COLO829 (cell line): ENCODE measurements around the gene JDP2.

Source experiments
- DNase-seq: peaks from one replicate; pipeline ENCODE4 v3.0.0; 2012; ENCODE audit warnings: low spot score

Gene JDP2

DNA sequence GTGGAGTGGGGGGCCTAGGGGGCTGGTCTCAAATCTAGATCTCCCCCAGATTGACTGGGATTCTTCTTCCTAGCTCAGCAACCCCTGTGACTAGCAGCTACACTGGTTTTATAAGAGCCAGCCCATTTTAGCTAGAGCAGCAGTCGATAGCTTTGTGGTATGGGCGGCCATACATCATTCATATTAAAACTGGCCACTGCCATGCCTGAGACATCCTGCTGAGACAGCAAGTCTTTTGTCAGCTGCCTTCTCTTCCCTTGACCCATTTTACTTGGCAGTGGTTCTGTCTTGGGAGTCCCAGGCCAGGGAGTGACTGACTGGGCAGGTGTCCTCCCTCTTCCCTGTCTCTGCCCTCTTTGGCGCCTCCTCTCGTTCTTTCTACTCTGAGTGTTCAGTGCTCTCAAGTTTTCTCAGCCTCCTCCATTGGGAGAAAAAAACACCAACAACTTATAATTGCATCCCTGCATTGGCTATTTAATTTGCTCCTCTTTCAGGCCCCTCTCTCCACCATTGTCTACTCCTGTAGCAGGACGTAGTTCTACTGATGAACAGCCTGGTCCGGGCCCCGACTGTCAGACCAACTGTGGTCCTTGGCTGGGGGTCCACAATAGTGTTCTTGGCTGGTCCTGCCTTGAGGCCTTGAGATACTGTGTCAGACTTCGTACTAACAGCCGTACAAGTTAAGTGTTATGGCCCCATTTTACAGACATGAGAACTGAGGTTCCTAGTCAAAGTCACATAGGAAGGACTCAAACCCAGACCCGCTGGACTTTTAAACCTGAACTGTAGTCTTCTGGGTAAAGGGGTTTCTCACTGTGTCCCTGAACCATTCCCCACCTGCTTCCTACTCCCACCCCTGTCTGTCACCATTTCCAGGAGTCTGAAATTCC is 18.3 kb upstream of the JDP2 start:
- DNase-seq, result no peak

DNA sequence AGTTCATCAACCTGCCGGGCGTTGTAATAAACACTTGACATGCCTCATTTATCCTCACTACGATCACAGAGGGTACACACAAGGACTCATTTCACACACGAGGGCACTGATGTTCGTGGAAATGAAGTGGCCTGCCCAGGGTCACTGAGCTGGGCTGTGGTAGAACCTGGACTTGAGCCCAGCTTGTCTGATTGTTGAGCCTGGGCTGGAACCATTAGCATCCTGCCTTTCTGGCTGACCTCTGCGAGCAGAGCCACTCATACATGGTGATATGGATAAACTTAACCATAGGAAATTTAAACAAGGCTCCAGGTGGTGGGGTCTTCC is 16.6 kb upstream of the JDP2 start:
- no peak for DNase-seq

GRCh38 chr14:75413013-75413412 is 14.8 kb upstream of the JDP2 start:
- DNase-seq, result no peak

- no peak for DNase-seq
Measured at GRCh38 chr14:75417674-75418073, 10.1 kb upstream of the JDP2 start.

DNA sequence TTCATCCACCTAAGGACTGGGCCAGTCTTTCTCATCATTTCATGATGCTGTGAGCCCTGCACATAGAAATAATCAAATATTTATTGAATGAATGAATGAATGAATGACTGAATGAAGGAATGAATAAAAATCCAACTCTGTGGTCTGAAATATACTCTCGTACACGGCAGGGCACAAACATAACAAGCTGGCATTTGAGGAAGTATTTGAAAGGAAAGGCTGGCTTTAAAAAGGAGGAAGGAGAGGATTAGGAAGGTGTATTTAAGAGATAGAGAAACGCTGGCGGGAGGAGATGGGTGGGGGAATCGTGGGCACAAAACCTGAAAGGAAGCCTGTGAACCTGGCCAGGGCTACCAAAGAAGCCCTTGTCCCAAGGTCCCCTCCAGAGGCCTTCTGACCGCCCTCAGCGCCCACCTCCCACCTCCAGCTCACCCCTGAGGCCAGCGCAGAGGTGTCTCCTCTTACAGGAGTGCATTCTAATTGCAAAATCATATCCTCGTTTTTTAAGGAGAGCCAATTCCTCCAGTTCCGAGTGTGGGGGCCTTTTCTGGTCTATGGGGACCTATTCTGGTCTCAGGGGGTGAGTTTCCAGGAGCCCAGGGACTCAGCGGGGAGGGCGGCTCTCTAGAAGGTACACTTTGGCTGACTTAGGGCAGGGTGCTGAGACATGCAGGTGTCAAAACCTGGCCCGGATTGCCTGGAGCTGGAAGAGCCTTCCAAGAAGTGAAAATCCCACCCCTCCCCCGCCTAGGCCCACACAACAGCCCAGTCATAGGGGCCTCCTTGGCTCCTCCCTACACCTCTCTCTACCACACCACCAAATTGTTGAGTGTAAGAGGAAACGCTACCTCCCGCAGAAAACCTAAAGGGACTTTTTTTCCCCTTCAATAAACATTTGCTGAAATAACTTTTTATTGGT is 8.7 kb upstream of the JDP2 start:
- no peak for DNase-seq

DNA sequence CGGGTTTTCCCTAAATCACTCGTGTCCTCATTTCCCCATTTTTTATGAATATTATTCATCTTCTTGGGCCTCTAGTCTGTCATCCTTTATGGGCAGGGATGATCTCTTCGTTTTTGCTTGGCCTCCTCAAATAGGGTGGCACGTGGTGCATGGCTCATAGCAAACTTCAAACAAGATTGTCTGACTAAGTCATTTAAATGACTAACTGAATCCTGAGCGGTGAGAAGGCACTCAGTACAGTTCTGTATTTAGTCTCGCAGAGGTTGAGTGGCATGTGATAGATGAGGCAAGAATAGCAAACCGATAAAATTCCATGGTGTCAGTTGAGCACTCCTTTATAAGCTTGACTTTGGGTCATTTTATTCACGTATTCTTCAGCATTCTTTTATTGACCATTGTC is 5.7 kb upstream of the JDP2 start:
- DNase-seq, result peak; percentile 40

DNA sequence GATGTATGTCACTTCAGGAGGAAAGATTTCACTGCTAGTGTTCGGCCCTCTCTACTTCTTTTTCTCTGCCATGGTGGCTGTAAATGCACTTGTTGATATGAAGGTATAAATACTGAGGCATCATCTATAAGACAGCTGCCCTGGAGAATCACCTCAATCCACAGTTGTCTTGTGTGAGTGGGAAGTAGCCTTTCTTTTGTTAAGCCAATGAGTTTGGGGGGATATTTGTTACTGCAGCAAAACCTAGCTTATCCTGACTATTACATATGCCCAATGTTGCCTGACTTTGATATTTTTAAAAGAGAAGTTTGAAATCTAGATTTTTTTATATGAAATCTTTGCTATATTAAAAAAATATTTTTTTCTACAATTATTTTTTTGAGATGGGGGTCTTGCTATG is 3.3 kb upstream of the JDP2 start:
- no peak for DNase-seq

GRCh38 chr14:75425446-75425845 is 2.4 kb upstream of the JDP2 start:
- DNase-seq, result no peak

DNA sequence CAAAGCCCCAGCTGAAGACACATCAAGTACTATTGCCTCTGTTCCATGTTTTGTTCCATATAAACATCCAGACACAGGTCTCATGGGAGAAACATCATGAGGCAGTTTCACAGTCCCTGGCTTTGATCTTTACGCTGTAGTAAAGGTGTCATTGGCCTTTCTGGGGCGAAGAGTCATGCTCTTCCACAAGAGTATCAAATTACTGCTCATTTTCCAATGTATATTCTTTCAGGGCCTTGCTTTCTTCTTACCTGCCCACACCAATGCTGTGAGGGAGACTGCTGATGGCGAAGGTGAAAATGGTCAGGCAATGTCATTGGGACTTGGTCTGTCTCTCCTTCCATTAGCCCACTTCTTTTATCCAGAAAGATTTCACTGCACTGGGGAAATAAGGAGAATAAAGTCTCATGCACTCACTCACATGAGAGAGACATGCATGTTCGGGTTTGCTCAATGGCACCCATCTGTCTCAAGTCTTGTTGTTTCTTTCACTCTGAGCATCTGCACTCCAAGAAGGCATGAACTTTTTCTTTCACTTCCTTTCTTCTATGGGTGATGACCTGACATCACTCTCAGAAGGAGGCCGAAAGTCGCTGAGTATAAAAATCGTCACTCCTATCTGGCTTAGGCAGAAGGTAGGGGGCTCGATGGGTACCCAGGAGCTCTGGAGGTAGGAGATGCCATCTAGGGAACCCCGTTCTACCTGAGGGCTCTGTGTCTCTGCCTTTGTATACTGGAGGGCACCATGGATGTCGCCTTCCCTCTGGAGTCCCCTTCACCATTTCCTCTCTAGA is 1.3 kb upstream of the JDP2 start:
- DNase-seq, result no peak

DNA sequence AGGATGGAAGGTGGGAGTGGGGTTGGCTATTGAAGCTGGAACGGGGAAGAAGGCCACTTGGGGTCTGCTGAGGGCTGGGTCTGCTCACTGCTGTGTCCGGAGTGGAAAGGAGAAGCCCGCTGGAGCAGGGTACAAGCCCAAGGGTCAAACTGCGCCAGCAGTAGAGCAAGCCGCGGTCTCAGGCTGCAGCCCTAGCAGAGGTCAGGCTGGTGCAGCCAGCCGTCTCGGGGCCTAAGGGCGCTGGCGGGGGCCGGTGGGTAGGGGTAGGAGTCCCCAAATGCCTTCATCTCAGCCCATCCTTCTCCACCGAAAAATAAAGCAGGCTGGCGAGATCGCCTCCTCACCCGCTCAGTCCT is 718 bp upstream of the JDP2 start:
- no peak for DNase-seq

- no peak for DNase-seq
Measured at GRCh38 chr14:75428230-75429104, 645 bp downstream of the JDP2 start.

GRCh38 chr14:75429562-75429961 is 1.7 kb downstream of the JDP2 start:
- DNase-seq, result peak; percentile 25

- no peak for DNase-seq
Measured at GRCh38 chr14:75430116-75430515, 2.3 kb downstream of the JDP2 start.

- no peak for DNase-seq
Measured at GRCh38 chr14:75430526-75430925, 2.7 kb downstream of the JDP2 start.

GRCh38 chr14:75430976-75431375 is 3.2 kb downstream of the JDP2 start:
- DNase-seq, result no peak

DNA sequence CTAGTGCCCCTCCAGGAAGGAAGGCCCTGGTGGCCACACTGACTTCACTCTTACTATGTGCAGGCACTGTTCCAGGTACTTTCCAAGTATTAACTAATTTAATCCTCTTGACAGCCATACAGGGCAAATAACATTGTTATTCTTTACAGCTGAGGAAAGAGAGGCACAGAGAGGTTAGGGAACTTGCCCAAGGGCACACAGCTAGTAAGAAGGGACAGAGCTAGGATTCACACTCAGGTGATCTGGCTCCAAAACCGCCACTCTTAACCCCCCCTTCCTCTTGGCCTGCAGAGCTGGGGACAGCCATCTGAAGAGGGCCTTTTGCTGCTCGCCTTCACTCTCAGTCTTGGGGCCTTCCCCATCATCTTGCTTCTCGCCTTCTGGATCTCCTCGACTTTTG is 4.0 kb downstream of the JDP2 start:
- DNase-seq, result no peak

DNA sequence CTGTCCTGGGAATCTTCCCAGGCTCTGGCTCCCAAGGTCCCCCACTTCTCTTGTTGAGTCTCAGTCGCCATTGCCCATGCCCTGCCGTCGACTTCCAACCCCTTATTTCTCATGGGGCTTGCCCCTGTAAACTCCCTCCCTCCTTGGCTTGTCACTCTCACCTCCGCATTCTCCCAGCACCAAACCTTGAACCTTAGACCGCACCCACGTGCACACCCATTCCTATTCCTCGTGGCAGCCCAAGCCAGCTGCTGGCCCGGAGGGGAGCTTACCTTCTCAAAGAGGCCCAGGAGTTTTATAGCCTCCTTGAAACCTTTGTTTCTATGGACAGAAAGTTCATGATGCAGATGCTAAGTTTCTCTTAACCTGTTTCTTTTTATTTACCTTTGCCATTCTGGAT is 4.6 kb downstream of the JDP2 start:
- no peak for DNase-seq

- no peak for DNase-seq
Measured at GRCh38 chr14:75433631-75434071, 5.8 kb downstream of the JDP2 start.

- no peak for DNase-seq
Measured at GRCh38 chr14:75434138-75434889, 6.5 kb downstream of the JDP2 start.

- no peak for DNase-seq
Measured at GRCh38 chr14:75434890-75435248, 7.0 kb downstream of the JDP2 start.

DNA sequence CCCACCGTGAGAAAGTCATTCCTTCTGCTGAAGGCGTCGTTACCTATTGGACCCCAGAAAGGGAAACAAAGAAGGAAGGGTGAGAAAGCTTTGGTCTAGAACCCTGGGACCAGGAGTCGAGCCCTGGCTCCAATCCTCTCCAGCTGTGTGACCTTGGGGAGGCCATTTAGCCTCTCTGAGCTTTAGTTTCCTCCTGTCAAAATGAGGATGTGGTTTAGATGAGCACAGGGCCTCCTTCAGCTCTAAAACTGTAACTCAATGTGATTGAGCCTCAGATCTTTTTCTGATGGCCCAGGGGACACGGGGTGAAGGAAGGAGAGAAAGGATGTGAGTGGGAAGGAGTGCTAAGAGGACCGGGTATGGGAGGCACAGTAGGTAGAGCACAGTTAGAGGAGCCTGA is 7.7 kb downstream of the JDP2 start:
- DNase-seq, result no peak
